AG04450 (cell line): ENCODE data around the gene RB1. TPM values are rescaled to one million over a fixed set of nuclear protein-coding genes. Genes with fewer than 3 reads are reported as not detected.

ENCODE experiments used
- CTCF ChIA-PET: fragments of 300-600, 350-600 bp; formaldehyde crosslinking; extraction: SDS; loops from one replicate; lab custom pipeline; 2022; ENCODE audit warnings: antibody characterized with exemption, inconsistent platforms; lab: Charles Lee
- POLR2A ChIA-PET: fragments of 350-600 bp; formaldehyde crosslinking; extraction: SDS; loops from one replicate; lab custom pipeline; 2021; ENCODE audit warnings: antibody characterized with exemption, inconsistent platforms; lab: Yijun Ruan, JAX
- DNase-seq: peaks from one replicate; pipeline ENCODE4 v3.0.0-alpha.2; 2011; ENCODE audit warnings: low read depth, low spot score
- H3K27ac ChIP-seq: one replicate; pipeline ENCODE4 v1.5.1; 2012; ENCODE audit warnings: low read depth, low read length, control low read depth
- H3K27me3 ChIP-seq: one replicate; pipeline ENCODE4 v1.6.0; 2012; ENCODE audit warnings: low read length; ENCODE audit not compliant: control insufficient read depth, insufficient read depth
- H3K4me3 ChIP-seq: 2 replicates; pipeline ENCODE4 v1.5.1; 2011; ENCODE audit warnings: mild to moderate bottlenecking, low read depth, low read length, control low read depth
- H3K9me3 ChIP-seq: 2 replicates; pipeline ENCODE4 v1.5.1; 2012; ENCODE audit warnings: low read length; ENCODE audit not compliant: control insufficient read depth, insufficient read depth
- polyA minus RNA-seq: library from RNA; depleted of rRNA, polyadenylated mRNA; stranded (reverse); fragments of >200 nt; gene quantifications from 2 replicates; pipeline ENCODE4 v1.2.3, GENCODE V29; 2011; rRNA and poly(A)+ RNA removed
- polyA plus RNA-seq: library from polyadenylated mRNA; depleted of rRNA; stranded (reverse); fragments of >200 nt; gene quantifications from 2 replicates; pipeline ENCODE4 v1.2.3, GENCODE V29; 2011; rRNA removed
- TF ChIP-seq, protein P1 (sequence below): IDR thresholded peaks from 2 replicates; pipeline ENCODE4 v1.5.1; 2011; ENCODE audit warnings: low read depth, low read length, control low read depth, inconsistent platforms

Gene RB1
- 20.3 and 27.3 TPM in 2 replicates for polyA plus RNA-seq
- polyA minus RNA-seq, result 7.0 and 12.0 TPM in 2 replicates

GRCh38 chr13:48303359-48304142 lies at the start of gene RB1:
TSS of gene RB1 (plus strand) at chr13:48303751. CDS start at chr13:48303913, 162 bp downstream.
- H3K27me3 ChIP-seq, result no peaks in the 10 kb centered on the region
- no peaks in the 10 kb centered on the region; the same call in 1 of the 2 replicates for H3K9me3 ChIP-seq
- peak within 1 kb of the TSS; percentile 99 for H3K27ac ChIP-seq
- POLR2A ChIA-PET, result interaction anchor here (1.5 kb wide), 1 partner anchor 71 kb away, joined by 8 read pairs; the partner anchor contains the start of gene ITM2B
- peak within 1 kb of the TSS; percentile 62 for H3K4me3 ChIP-seq
- CTCF ChIA-PET, result no interaction called here
- DNase-seq, result peak; percentile 61
- TF ChIP-seq, protein P1, sequence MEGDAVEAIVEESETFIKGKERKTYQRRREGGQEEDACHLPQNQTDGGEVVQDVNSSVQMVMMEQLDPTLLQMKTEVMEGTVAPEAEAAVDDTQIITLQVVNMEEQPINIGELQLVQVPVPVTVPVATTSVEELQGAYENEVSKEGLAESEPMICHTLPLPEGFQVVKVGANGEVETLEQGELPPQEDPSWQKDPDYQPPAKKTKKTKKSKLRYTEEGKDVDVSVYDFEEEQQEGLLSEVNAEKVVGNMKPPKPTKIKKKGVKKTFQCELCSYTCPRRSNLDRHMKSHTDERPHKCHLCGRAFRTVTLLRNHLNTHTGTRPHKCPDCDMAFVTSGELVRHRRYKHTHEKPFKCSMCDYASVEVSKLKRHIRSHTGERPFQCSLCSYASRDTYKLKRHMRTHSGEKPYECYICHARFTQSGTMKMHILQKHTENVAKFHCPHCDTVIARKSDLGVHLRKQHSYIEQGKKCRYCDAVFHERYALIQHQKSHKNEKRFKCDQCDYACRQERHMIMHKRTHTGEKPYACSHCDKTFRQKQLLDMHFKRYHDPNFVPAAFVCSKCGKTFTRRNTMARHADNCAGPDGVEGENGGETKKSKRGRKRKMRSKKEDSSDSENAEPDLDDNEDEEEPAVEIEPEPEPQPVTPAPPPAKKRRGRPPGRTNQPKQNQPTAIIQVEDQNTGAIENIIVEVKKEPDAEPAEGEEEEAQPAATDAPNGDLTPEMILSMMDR, result no peak

GRCh38 chr13:48253849-48254248 lies 49.7 kb upstream of the RB1 start:
- no peak for DNase-seq
- POLR2A ChIA-PET, result no interaction called here
- H3K4me3 ChIP-seq, result no peak overlapping the region
- H3K27me3 ChIP-seq, result no peaks in the 10 kb centered on the region
- H3K9me3 ChIP-seq, result no peaks in the 10 kb centered on the region
- no peak overlapping the region for H3K27ac ChIP-seq
- CTCF ChIA-PET, result interaction anchor here (0.6 to 1.3 kb wide), 3 partner anchors 17 to 327 kb away, joined by 3 to 5 read pairs (median 5); no protein-coding TSS in a partner anchor
- TF ChIP-seq, protein P1, result no peak

GRCh38 chr13:48255090-48255489 lies 48.5 kb upstream of the RB1 start:
- Histone ChIP-seq H3K27me3 (no peaks in the 10 kb centered on the region), H3K9me3 (no peaks in the 10 kb centered on the region), H3K27ac (no peak overlapping the region), H3K4me3 (no peak overlapping the region)
- CTCF ChIA-PET, result no interaction called here
- POLR2A ChIA-PET, result interaction anchor here (0.8 kb wide), 1 partner anchor 22 kb away, joined by 3 read pairs; the partner anchor contains the start of gene ITM2B
- TF ChIP-seq, protein P1, result no peak
- no peak for DNase-seq

- ChIA-PET POLR2A (interaction anchor here (0.8 kb wide), 1 partner anchor 23 kb away, joined by 3 read pairs; the partner anchor contains the start of gene ITM2B), CTCF (no interaction called here)
- H3K27ac ChIP-seq, result no peak overlapping the region
- no peaks in the 10 kb centered on the region for H3K9me3 ChIP-seq
- H3K27me3 ChIP-seq, result no peaks in the 10 kb centered on the region
- DNase-seq, result no peak
- H3K4me3 ChIP-seq, result no peak overlapping the region
- TF ChIP-seq, protein P1, result no peak
Measured at GRCh38 chr13:48255954-48256353, 47.6 kb upstream of the RB1 start.

GRCh38 chr13:48258002-48258401 lies 45.5 kb upstream of the RB1 start:
- ChIA-PET CTCF (no interaction called here), POLR2A (no interaction called here)
- H3K27ac ChIP-seq, result no peak overlapping the region
- TF ChIP-seq, protein P1, result no peak
- no peak overlapping the region for H3K4me3 ChIP-seq
- H3K27me3 ChIP-seq, result no peaks in the 10 kb centered on the region
- DNase-seq, result no peak
- no peaks in the 10 kb centered on the region for H3K9me3 ChIP-seq
